HG02884 (cell line): ENCODE measurements around the gene TBCD.
A peak's percentile ranks its signal among the peaks of the same experiment; 100 is the strongest.
"Not testable (repeated sequence)": the region's sequence is repeated elsewhere in the genome, so short reads cannot be mapped to it uniquely, and the experiment has no call there.

Experiments
- ATAC-seq: cut with Tn5 transposase; IDR thresholded peaks from one replicate; pipeline ENCODE4 v1.9.1; 2021; ENCODE audit warnings: mild to moderate bottlenecking, moderate library complexity; ENCODE audit not compliant: unreplicated experiment

Gene TBCD

DNA sequence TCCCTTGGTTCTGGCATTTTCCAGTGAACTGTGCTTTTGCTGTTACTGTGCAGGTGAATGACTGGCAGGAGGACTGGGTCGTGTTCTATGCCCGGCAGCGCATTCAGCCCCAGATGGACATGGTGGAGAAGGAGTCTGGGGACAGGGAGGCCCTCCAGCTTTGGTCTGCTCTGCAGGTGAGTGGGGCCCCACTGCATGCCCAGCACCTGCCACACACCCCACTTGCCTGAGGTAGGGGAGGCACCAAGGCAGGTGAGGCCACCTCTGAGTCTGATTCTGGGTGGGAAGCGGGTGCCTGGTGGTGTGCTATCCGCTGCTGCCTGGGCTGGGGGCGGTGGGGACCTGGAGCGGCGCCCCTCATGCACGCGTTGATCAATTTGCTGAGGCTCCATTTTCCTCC is 25.4 kb upstream of the TBCD start:
- no peak for ATAC-seq

DNA sequence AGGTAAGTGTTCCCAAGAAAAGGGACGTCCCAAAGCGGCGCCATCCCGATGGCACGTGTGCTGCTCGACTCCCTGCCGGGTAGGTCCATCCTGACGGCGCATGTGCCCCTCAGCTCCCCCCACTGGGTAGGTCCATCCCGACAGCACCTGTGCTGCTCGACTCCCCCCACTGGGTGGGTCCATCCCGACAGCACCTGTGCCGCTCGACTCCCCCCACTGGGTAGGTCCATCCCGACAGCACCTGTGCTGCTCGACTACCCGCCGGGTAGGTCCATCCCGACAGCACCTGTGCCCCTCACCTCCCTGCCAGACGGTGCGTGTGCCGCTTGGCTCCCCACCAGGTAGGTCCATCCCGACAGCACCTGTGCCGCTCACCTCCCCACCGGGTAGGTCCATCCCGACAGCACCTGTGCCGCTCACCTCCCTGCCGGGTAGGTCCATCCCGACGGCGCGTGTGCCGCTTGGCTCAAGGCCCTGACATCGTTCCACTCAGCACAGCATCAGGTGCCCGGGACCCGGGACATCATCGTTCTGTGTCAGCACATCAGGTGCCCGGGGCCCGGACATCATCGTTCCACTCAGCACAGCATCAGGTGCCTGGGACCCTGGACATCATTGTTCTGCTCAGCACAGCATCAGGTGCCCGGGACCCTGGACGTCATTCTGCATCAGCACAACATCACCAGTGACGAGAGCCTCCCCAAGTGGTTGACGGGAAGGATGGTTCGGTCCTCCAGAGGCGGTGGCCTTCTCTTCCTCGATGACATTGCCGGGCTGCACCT is 22.2 kb upstream of the TBCD start:
- ATAC-seq: no peak

DNA sequence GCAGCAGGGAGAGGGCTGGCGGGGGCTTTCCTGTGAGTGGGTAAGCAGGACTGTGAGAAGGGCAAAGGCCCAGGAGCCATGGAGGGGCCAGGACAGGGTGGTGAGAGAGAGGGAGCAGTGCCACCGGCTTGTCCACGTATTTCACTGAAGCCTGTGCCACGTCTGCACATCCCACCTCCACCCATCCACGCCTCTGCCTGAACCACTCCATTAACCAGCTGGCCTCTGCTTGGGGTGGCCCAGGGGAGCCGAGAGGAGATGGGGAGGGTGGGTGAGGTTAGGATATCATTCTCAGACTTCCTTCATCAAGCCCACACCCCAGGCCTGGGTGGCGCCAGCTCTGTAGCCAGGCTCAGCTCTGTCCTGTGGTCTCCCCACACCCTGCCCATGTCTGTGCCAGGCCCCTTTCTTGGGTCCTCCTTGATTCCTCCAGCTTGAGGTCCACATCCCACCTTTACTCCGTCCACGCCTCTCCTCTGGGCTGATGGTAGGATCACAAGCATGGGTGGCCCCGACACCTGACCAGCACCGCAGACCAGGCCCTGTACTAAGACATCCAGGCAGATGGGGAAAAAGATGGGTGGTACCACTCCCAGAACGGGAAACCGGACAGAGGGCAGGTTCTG is 19.6 kb upstream of the TBCD start:
- ATAC-seq: no peak

DNA sequence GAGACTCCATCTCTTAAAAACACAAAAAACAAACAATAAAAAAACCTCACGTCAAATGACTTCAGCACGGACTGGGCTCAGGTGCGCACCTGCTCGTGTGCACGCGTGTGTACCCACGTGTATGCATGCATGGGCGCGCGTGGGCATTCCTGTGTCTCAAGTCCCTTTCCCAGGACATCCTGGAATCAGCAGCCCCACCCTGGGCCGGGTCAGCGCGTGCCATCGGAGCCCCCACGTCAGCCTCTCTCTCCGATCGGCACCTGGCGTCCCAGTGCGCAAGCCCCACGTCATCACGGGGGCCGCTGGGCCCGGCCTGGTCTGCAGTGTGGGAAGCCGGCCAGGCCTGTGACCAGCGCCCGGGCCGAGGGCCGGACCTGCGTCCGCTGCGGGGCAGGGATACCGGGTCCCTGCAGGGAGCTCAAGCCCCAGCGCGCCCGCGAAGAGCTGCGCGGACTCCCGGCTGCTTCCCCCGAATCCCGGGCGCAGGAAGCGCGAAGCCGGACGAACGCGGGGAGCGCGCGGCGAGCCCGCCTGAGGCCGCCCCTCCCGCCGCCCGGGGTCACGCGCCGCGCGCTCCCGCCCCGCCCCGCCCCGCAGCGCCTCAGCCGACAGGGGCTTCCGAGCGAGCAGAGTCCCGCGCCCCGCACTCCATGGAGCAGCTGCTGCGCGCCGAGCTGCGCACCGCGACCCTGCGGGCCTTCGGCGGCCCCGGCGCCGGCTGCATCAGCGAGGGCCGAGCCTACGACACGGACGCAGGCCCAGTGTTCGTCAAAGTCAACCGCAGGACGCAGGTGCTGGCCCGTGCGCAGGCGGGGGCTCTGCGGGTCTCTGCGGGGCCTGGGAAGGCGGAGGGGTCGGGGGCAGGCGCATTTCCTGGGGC is 16.6 kb upstream of the TBCD start, which contains the start of gene FN3K:
FN3K (plus strand) TSS at position 629 of the 880 bp plus-strand sequence; CDS start at position 651, 22 bp downstream.
- ATAC-seq: no peak

DNA sequence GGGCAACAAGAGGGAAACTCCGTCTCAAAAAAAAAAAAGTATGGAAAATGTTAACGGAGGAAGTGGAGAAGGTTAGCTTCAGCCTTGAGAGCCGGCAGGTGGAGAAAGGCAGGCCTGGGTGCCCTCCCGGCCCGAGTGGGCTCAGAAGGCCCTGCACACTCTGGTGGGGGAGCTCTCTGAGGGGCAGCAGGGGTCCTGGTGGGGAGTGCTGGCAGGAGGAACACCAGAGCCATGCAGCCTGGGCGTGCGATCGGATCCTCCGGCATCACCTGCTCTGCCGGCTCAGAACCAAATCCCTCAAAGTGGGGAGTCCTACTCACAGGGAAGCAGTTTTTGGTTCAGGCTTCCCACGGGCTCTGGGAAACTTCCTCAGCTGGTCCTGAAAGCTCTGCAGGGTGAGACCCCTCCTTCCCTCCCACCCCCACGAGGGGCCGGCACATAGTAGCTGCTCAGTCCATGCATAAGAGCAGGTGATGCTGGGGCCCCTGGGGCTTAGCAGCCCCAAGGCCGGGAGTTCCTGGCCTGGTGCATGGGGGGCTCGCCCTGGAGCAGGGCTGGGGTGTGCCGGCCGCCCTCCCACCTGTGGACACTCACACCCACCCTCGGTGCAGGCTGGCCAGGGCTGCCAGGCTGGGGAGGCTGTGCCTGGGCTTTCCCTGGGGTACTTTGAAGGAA is 15.2 kb upstream of the TBCD start:
- ATAC-seq: no peak

DNA sequence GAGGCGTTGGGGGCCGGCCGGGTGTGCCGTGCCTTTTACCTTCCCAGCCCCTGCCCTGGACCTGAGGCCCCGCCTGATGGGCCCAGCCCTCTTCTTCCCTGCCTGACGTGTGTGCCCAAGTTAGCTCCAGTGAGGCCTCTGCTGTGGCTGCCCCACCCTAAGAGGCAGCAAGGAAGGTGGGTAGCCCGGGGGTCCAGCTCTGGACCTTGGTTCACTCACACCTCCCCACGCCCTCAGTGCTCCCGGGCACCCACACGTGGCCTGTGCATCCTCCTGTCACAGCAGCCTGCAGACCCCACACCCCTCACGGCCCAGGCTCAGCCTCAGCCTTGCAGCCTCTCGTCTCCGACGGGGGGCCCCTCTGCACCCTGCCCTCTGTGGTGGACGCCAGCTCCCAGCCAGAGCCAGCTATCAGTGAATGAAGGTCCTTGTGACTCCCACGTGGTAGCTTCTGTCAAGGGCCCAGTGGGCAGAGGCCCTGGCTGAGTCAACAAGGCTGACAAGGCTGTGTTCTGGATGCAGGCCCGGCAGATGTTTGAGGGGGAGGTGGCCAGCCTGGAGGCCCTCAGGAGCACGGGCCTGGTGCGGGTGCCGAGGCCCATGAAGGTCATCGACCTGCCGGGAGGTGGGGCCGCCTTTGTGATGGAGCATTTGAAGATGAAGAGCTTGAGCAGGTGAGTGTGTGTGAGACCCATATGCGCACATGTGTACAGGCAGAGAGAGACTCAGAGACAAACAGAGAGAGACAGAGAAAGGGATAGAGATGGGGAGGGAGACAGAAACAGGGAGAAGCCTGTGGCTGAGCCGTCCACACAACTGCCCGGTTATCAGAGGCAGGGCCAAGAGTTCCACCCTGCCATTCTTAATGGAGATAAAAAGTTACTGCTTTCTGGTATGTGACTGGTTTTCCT is 13.6 kb upstream of the TBCD start:
- ATAC-seq: no peak

DNA sequence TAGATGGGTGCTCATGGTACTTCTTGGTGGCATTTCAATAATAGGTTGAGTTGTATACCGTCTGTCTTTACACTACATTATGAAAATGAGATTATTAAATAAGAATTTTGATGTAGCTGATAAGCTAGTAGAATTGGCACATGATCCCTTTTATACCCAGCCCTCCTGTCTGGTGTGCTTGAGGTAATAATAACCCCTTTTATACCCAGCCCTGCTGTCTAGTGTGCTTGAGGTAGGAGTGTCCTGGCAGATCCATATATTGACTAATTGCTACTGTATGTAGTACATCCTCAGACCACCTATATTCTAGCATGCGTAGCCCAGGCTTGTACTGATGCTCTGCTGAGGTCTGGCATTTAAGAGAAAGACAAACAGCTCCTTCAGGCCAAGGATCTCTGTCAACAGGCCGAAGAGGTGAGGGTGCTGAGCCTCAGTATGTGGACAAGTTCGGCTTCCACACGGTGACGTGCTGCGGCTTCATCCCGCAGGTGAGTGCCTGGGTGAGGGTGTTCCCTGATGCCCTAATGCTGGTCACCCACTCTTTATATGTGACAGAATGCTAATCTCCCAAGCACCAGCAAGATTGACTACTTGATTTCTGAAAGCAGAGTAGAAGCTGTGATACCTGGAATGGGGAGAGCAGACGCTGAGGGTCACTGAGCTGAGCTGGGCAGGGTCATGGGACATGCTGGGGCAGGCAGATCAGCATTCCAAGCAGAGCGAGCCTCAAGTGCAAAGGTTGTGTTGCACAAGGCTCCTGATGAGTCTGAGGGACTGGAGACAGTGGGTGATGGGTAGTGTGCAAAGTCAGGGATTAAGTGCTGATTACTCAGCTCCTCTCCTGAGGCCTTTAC is 10.7 kb upstream of the TBCD start:
- no peak for ATAC-seq

DNA sequence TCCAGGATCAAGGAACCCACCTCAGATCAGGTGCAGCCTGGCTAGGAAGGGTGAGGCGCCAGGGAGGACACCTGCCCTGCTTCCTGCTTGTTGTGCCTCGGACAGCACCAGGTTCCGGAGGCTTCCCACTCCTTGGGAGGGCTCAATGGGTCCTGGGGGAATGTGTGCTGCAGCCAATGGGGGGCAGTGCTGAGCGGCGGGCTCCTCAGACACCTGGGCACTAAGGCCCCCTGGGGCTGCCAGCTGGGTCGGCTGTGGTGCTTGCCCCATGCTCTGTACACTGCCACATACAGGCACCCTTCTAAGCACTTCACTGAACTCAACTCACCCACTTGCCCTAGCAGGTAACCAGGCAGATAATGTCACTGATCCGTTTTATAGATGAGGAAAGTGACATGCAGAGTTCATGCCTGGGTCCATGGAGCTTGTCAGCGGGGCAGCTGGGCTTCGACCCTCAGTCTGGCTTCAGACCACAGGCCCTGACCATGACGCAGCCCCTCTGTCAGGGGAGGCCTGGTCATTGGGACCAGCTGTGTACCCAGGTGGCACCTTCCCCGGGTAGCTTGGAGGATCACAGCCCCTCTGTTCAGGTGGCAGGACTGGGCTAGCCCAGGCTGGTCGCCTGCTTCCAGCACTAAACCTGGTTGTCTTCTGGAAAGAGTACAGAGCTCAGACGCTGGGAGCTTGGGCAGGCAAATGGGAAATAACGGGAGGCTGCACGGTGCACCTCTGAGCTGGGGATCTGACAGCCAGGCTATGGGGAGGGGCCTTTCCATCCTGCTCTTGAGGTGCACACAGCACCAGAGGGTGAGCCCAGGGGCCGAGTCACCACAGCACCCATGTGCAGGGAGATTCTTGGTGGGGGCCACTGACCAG is 8.3 kb upstream of the TBCD start:
- no peak for ATAC-seq

DNA sequence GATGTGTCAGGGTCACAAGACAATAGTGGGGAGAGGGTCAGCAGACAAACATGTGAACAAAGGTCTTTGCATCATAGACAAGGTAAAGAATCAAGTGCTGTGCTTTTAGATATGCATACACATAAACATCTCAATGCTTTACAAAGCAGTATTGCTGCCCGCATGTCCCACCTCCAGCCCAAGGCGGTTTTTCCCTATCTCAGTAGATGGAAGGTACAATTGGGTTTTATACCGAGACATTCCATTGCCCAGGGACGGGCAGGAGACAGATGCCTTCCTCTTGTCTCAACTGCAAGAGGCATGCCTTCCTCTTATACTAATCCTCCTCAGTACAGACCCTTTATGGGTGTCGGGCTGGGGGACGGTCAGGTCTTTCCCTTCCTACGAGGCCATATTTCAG is 7.1 kb upstream of the TBCD start:
- ATAC-seq: not testable (repeated sequence)

DNA sequence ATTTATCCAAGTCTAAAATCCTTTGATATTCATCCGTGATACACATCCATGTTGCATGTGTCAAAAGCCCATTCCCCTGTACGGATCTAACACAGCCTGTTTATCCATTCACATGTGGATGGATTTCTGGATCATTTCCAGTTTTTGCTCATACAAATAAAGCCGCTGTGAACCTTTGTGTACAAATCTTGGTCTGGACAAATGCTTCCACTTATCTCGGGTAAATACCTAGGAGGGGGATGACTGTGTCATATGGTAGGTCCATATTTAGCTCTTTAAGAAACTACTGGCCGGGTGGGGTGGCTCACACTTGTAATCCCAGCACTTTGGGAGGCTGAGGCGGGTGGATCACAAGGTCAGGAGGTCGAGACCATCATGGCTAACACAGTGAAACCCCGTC is 6.3 kb upstream of the TBCD start:
- no peak for ATAC-seq

DNA sequence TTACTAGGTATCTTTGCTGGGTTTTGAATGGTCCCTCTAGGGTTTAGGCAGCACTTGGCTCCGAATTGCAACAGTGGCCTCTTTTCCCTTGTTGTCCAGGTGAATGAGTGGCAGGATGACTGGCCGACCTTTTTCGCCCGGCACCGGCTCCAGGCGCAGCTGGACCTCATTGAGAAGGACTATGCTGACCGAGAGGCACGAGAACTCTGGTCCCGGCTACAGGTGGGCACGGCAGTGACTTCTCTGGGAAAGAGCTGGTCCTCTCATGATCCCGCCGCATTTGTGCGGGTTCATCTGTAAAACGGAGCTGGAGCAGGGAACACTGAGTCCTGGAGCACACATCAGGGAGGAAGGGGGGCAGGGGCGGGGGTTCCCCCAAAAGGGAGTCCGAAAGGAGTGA is 3.1 kb upstream of the TBCD start:
- ATAC-seq: no peak

DNA sequence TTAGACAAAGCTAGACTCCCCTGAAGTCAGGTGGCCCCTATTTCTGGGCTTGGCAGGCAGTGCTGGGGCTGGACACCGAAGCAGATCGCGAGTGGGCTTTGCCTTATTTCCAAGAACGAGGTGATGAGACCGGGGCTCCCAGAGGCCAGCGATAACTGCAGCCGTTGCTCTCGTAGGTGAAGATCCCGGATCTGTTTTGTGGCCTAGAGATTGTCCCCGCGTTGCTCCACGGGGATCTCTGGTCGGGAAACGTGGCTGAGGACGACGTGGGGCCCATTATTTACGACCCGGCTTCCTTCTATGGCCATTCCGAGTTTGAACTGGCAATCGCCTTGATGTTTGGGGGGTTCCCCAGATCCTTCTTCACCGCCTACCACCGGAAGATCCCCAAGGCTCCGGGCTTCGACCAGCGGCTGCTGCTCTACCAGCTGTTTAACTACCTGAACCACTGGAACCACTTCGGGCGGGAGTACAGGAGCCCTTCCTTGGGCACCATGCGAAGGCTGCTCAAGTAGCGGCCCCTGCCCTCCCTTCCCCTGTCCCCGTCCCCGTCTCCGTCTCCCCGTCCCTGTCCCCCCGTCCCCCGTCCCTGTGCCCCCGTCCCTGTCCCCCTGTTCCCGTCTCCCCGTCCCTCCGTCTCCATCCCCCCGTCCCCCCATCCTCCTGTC is 1.5 kb upstream of the TBCD start:
- no peak for ATAC-seq

DNA sequence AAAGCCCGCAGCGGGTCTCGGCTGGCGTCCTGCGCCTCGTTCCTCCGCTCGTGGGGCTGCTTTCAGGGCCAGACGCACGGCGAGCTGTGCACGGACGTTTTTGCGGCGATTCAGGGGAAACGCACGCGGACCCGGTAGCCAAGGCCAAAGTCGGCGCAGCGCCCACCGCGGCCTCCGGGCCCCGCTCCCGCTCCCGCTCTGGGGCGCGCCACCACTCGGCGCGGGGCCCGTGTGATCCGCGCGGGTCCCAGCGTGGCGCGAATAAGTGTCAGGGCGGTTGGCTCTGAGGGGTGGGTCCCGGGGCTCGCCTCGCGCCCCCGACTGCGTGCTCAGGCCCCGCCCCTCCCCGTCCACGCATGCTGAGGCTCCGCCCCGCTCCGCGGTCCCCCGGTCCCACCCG is 694 bp upstream of the TBCD start:
- no peak for ATAC-seq

DNA sequence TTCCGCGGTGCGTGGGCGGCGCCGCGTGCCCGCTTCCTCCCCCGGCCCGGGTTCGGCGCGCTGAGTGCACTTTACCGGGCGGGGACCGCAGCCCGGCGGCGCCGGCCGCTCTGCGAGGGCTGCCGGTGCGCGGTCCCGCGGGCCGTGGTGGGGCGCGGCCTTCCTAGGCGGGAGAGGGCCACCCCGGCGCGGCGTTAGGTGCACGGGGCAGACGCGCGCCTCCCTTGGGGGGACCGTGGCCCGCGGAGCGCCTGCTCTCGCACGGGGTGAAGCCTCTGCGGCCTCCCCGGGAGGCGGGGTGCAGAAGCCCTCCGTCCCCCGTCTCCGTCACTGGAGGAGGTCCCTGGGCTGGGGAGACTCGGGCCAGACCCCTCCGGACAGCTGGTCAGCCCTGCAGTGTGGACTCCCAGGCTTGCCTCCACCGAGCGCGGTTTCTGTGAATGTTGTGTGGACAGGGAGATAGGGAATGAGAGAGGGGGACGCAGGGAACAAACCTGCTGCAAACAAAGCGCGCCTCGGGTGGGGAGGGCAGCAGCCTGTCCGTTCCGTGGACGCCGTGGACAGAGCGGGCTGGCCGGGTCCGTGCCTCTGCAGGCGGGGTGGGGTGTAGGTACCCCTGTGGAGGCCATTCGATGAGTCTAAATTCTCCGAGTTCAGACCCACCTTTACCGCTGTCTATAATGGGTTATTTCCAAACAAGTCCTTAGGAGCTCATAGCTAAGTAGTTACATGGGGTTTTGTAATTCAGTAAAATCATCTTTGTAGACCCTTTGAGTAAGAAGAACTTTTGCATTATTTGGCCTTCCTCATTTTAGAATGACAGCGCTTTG is 721 bp downstream of the TBCD start:
- peak; percentile 11 for ATAC-seq

DNA sequence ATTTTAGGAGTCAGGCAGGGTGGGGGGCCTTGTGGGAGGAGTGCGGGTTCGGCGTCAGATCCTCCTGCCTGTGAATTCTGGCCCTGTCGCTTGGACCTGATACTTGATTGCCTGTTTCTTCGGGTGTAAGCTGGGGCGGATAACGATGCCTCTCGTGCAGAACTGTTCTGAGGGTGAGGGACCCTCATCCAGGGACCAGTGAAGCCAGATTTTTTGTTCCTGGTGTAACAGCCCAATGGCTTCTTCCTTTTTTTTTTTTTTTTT is 1.3 kb downstream of the TBCD start:
- ATAC-seq: no peak

DNA sequence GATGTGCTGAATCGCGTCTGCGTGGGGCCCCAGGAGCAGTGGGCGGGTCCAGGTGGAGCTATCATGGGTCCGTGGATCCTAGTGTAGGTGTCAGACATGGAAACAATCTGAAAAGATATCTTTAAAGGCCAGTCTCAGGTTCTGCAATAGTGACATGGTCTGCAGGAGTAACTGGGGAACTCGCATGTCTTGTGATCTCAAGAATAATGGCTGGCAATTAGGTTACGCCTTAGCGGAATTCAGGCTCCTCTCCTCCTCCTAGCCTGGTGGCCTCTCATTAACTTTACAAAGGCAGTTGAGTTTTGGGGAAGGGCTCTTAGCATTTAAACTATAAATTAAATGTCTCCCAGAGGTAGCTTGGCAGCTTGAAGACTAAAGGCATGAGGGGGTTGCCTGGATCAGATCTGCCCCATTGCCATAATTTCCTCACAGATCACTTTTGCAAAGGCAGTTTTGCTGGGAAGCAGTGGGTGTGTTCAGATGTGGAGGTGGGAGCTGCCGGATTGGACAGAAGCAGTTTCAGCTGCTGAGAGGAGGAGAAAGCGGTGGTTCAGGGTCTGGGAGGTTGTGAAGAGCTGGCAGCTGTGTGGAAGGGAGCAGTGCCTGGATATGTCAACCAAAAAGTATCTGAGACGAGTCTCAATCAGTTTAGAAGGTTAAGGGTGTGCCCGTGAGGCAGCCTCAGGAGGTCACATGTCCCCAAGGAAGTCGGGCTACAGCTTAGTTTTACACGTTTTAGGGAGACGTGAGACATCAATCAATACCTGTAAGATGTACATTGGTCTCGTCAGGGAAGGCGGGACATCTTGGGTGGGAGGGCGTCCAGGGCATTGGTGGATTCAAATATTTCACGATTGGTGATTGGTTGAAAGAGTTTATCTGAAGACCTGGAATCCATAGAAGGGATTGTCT is 2.7 kb downstream of the TBCD start:
- no peak for ATAC-seq
